Transverse colon (tissue), 3 donors: ENCODE data around the gene SRP14.

Experiments
- POLR2A ChIP-seq: fragments of 450-650 bp; IDR thresholded peaks from one replicate; pipeline ENCODE4 v1.6.1; 2016; ENCODE audit warnings: antibody characterized with exemption, mild to moderate bottlenecking, moderate library complexity
- TF ChIP-seq, protein P1 (sequence below), 5 experiments: fragments of 200-600 bp in 3 of 5; fragments of 450-650 bp in 2 of 5; sonication (generic) in 3 of 5; IDR thresholded peaks; 1 replicate in 2 of 5; 2 replicates in 3 of 5; pipeline ENCODE4 v1.5.1; 2016 to 2017; ENCODE audit warnings: antibody characterized with exemption in 5 of 5, inconsistent platforms in 3 of 5, mild to moderate bottlenecking in 2 of 5, moderate library complexity in 1 of 5

DNA sequence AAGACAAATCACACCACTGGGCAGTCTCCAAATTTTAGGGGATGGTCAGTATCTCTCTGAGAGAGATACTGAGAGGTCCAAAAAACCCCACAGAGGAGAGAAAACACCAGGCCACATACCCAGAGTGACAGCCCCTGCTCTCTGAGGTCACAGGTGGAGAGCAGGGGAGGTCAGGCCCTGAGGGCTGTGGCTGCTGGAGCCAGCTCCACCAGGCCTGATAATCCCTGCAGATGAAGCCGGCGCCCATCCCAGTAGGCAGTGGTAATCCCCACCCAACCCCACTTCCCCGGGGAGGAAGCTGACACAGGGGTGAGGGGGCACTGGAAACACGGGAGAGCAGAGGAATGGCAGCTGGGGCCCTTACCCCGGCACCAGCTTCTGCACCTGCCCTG, 31.2 kb upstream of the SRP14 start:
- TF ChIP-seq, protein P1, sequence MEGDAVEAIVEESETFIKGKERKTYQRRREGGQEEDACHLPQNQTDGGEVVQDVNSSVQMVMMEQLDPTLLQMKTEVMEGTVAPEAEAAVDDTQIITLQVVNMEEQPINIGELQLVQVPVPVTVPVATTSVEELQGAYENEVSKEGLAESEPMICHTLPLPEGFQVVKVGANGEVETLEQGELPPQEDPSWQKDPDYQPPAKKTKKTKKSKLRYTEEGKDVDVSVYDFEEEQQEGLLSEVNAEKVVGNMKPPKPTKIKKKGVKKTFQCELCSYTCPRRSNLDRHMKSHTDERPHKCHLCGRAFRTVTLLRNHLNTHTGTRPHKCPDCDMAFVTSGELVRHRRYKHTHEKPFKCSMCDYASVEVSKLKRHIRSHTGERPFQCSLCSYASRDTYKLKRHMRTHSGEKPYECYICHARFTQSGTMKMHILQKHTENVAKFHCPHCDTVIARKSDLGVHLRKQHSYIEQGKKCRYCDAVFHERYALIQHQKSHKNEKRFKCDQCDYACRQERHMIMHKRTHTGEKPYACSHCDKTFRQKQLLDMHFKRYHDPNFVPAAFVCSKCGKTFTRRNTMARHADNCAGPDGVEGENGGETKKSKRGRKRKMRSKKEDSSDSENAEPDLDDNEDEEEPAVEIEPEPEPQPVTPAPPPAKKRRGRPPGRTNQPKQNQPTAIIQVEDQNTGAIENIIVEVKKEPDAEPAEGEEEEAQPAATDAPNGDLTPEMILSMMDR (IDR thresholded peaks at IDR 0.05): no peak
- TF ChIP-seq POLR2A: no peak
